Fibroblast of the aortic adventitia (primary cell): ENCODE results near the gene SWI5. TPM values are rescaled to one million over a fixed set of nuclear protein-coding genes. Genes with fewer than 3 reads are reported as not detected.
A peak's percentile ranks its signal among the peaks of the same experiment; 100 is the strongest.

Experiments used
- DNase-seq: peaks from one replicate; pipeline ENCODE4 v3.0.0-alpha.2; 2010; ENCODE audit warnings: low read depth
- H3K4me3 ChIP-seq: 2 replicates; pipeline ENCODE4 v1.5.1; 2011; ENCODE audit warnings: low read depth, mild to moderate bottlenecking, control low read depth, low read length, moderate library complexity
- CTCF ChIP-seq: IDR thresholded peaks from 2 replicates; pipeline ENCODE4 v1.5.1; 2011; ENCODE audit warnings: mild to moderate bottlenecking, low read length, control low read depth, inconsistent platforms; ENCODE audit not compliant: insufficient read depth
- total RNA-seq: library from RNA; depleted of rRNA; stranded (reverse); fragments of >200 nt; gene quantifications from 2 replicates; pipeline ENCODE4 v1.2.3, GENCODE V29; 2012; ENCODE audit warnings: low replicate concordance

The SWI5 gene
- total RNA-seq, 1 donor: 35.2 TPM

DNA sequence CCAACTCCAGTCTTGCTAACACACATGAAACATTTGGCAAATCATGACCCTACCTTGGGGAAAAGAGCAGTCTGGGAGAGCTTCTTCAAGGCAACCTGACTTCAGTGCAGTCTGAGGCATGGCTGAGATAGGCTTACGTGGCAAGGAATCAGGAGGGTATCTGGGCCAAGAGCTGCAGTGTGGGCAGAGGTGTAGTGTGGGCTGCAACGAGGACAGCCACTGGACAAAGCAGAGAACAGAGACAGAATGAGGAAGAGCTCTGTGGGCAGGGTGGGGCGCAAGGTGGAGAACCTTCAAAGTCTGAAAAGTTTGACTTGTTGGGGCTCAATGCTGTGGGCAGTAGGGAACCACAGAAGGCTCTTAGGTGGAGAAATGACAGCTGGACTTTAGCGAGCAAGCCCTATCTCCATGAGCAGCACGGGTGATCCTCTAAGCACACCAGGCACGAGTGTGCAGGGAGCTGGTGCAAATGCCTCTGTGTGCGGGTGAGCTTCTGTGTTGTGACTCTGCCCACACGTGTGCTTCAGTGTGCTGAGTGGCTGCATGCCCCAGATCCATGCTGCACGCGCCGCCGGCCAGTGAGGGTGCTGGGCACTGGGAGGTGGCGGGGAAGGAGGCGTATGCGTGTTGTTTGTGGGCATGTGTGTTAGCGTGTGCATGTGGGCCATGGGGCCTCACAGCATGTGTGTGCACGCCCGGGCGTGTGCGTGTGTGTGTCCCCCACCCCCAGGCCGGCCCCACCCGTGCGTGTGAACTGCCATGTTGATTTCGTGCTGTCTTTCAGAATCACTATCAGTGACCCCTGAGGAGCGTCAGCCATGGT lies 23.5 kb upstream of the SWI5 start:
- no peak overlapping the region for H3K4me3 ChIP-seq
- TF ChIP-seq CTCF: no peak
- DNase-seq: no peak

- H3K4me3 ChIP-seq: no peak overlapping the region
- no peak for DNase-seq
- no peak for TF ChIP-seq CTCF
These were observed 22.7 kb upstream of the SWI5 start for GRCh38 chr9:128253140-128253990.

DNA sequence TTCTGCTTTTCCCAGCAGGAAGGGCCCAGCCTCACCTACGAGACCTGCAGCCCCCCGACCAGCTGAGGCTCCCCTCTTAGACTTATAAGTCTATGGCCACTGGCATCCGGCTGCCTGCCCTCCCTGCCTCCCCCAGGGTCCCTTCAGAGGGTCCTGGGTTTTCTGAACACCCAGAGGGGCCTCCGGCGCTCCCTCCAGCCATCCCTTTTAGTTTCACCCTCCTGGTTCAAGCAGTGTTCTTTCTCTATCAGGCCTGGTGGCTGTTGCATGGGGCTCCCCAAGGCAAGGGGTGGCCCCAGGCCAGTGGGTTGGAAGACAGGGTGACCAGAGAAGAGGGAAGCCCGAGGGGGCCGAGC lies 22.1 kb upstream of the SWI5 start:
- no peak for DNase-seq
- no peak overlapping the region for H3K4me3 ChIP-seq
- no peak for TF ChIP-seq CTCF

- TF ChIP-seq CTCF: no peak
- no peak for DNase-seq
- H3K4me3 ChIP-seq: no peak overlapping the region
These were observed 21.7 kb upstream of the SWI5 start for GRCh38 chr9:128254362-128254761.

- no peak overlapping the region for H3K4me3 ChIP-seq
- TF ChIP-seq CTCF: peak; percentile 90
- DNase-seq: peak; percentile 54
These were observed 21.0 kb upstream of the SWI5 start for GRCh38 chr9:128254855-128255759.

- no peak overlapping the region for H3K4me3 ChIP-seq
- TF ChIP-seq CTCF: no peak
- no peak for DNase-seq
These were observed 18.8 kb upstream of the SWI5 start for GRCh38 chr9:128257086-128257825.
